PC-9 (cell line): ENCODE results near the gene SETD7. TPM values are rescaled to one million over a fixed set of nuclear protein-coding genes. Genes with fewer than 3 reads are reported as not detected.

Experiments used
- BruUV-seq: library from RNA; stranded (reverse); fragments of 400-500 nt; replicated peaks from 2 replicates; lab custom pipeline; 2021; lab: Mats Ljungman, UMichigan
- CTCF ChIA-PET: fragments of 300-600 bp; sonication (Branson Sonifier 250); formaldehyde crosslinking; loops from one replicate; lab custom pipeline; 2022; ENCODE audit warnings: antibody characterized with exemption; lab: Charles Lee
- POLR2A ChIA-PET: fragments of 300-600 bp; sonication (Branson Sonifier 250); formaldehyde crosslinking; loops from one replicate; lab custom pipeline; 2022; ENCODE audit warnings: antibody characterized with exemption; ENCODE audit not compliant: unreplicated experiment; lab: Charles Lee
- DNase-seq, 2 experiments: peaks; one replicate each; pipeline versions ENCODE4 v3.0.0 to v3.0.0-alpha.2; 2015 to 2022; ENCODE audit warnings: mixed read lengths in 1 of 2
- H2AFZ ChIP-seq: fragments of 200-600 bp; sonication (generic); 2 replicates; pipeline ENCODE4 v1.8.1; 2017; ENCODE audit warnings: antibody characterized with exemption
- H3F3A ChIP-seq: fragments of 200-600 bp; sonication (generic); 2 replicates; pipeline ENCODE4 v1.8.1; 2017; ENCODE audit warnings: antibody characterized with exemption, mild to moderate bottlenecking, low read depth; ENCODE audit not compliant: insufficient read depth
- H3K27ac ChIP-seq: fragments of 200-600 bp; sonication (generic); 2 replicates; pipeline ENCODE4 v1.6.1; 2016; ENCODE audit warnings: mixed run types
- H3K27me3 ChIP-seq: fragments of 200-600 bp; sonication (generic); 2 replicates; pipeline ENCODE4 v1.6.1; 2016; ENCODE audit warnings: low read depth, mixed run types; ENCODE audit not compliant: insufficient read depth
- H3K36me3 ChIP-seq: fragments of 200-600 bp; sonication (generic); 2 replicates; pipeline ENCODE4 v1.6.1; 2016; ENCODE audit warnings: low read depth, mixed run types
- H3K4me1 ChIP-seq: fragments of 200-600 bp; sonication (generic); replicated peaks from 2 replicates; pipeline ENCODE4 v1.6.1; 2016; ENCODE audit warnings: mixed run types; ENCODE audit not compliant: insufficient read depth
- H3K4me2 ChIP-seq: fragments of 200-600 bp; sonication (generic); 2 replicates; pipeline ENCODE4 v1.6.1; 2017; ENCODE audit warnings: mixed run types
- H3K4me3 ChIP-seq: fragments of 200-600 bp; sonication (generic); 2 replicates; pipeline ENCODE4 v1.6.1; 2016; ENCODE audit warnings: mixed run types
- H3K79me2 ChIP-seq: fragments of 200-600 bp; sonication (generic); 2 replicates; pipeline ENCODE4 v1.6.1; 2017; ENCODE audit warnings: low read depth, mixed run types
- H3K9me2 ChIP-seq: fragments of 200-600 bp; sonication (generic); 2 replicates; pipeline ENCODE4 v1.8.1; 2017; ENCODE audit warnings: mild to moderate bottlenecking; ENCODE audit not compliant: insufficient read depth
- H3K9me3 ChIP-seq: fragments of 200-600 bp; sonication (generic); 2 replicates; pipeline ENCODE4 v1.8.1; 2016; ENCODE audit warnings: low read depth; ENCODE audit not compliant: insufficient read depth
- H4K20me1 ChIP-seq: fragments of 200-600 bp; sonication (generic); 2 replicates; pipeline ENCODE4 v1.8.1; 2017; ENCODE audit not compliant: insufficient read depth
- EZH2 ChIP-seq: fragments of 200-600 bp; sonication (generic); IDR thresholded peaks from 2 replicates; pipeline ENCODE4 v1.8.0; 2017; ENCODE audit warnings: antibody characterized with exemption, low read depth
- intact Hi-C: fragments of 100-400 bp; cut with micrococcal nuclease; formaldehyde crosslinking; loops from one replicate; pipeline ENCODE4 v1.10.0; 2022; ENCODE audit not compliant: unreplicated experiment
- total RNA-seq: library from RNA; stranded (reverse); gene quantifications from 2 replicates; pipeline ENCODE4 v1.2.3, GENCODE V29; 2021
- TF ChIP-seq, protein P1 (sequence below): fragments of 200-600 bp; sonication (generic); conservative IDR thresholded peaks from 2 replicates; pipeline ENCODE4 v1.6.1; 2017; ENCODE audit warnings: mixed run types, antibody characterized with exemption, mild to moderate bottlenecking, moderate library complexity

The SETD7 gene
- total RNA-seq, 1 experiment from 2014 or later = 36.5 TPM

DNA sequence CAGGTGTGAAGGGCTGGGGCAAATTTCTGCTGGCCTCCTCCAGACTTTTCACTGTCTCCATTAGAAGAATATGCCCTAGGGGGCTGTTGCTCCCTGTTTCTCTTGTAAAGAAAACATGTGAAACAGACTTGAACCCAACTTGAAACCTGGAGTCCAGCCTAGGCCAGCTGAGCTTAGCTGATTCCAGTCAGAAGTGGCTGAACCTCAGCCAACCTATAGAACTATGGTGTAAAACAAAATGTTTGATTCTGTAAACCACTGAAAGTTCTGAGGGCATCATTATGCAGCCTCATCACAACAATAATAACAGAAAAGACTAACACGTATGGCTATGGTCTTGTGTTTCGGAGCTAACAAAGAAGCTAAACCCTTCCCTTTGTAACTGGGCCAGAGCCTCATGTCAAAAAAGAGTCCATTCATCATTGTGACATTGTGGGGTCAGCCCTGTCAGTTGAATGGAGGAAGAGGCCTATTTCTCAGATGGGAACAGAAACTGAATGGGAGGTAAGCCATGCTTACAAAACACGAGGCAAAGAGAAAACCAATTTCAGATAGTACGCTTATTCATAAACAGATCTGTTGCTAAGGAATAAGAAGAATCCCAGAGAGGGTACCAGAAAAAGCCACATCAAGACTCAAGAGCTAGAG, 34.1 kb downstream of the SETD7 start:
- Histone ChIP-seq H3K9me2 (no peaks in the 10 kb centered on the region), H2AFZ (no peak overlapping the region), H3K79me2 (no peaks in the 10 kb centered on the region), H4K20me1 (0 out of 2 replicates have a peak, but pooled peaks cover 2% of the 10 kb centered on the region), H3K36me3 (peaks cover 10% of the 10 kb centered on the region; the same call in 1 of the 2 replicates), H3K27me3 (no peaks in the 10 kb centered on the region), H3K27ac (no peak overlapping the region), H3F3A (no peaks in the 10 kb centered on the region), H3K4me1 (no peaks in the 10 kb centered on the region), H3K9me3 (no peaks in the 10 kb centered on the region), H3K4me3 (no peak overlapping the region), H3K4me2 (no peak overlapping the region)
- TF ChIP-seq EZH2 = no peak
- TF ChIP-seq, protein P1, sequence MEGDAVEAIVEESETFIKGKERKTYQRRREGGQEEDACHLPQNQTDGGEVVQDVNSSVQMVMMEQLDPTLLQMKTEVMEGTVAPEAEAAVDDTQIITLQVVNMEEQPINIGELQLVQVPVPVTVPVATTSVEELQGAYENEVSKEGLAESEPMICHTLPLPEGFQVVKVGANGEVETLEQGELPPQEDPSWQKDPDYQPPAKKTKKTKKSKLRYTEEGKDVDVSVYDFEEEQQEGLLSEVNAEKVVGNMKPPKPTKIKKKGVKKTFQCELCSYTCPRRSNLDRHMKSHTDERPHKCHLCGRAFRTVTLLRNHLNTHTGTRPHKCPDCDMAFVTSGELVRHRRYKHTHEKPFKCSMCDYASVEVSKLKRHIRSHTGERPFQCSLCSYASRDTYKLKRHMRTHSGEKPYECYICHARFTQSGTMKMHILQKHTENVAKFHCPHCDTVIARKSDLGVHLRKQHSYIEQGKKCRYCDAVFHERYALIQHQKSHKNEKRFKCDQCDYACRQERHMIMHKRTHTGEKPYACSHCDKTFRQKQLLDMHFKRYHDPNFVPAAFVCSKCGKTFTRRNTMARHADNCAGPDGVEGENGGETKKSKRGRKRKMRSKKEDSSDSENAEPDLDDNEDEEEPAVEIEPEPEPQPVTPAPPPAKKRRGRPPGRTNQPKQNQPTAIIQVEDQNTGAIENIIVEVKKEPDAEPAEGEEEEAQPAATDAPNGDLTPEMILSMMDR = no peak
- intact Hi-C loops = loop anchor here (10.0 kb wide), 1 partner anchor 117 kb away; no protein-coding TSS in a partner anchor
- POLR2A ChIA-PET = interaction anchor here (0.6 kb wide), 1 partner anchor 23 kb away, joined by 11 read pairs; no protein-coding TSS in a partner anchor
- no peak for DNase-seq
- CTCF ChIA-PET = no interaction called here
- no TSS peak for BruUV-seq

DNA sequence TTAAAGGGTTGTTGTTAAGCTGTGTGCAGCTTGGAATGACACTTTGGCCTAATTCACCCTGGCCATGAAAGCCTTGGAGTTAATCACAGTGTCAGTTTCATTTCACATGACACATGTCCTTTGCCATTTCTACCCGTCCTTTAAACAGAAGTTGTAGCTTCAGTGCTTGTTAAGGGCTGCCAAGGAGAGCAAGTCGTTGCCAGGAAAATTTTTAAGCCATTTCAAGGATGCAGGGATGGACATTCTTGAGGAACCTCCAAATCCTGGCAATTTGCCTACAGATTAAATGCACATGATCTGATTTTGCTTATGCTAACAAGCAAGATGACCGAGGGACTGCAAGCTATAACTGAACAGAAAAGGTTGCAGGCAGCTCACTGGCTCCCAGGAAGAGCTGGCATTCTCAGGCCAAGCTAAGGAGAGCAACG, 40.5 kb downstream of the SETD7 start:
- TF ChIP-seq, protein P1 = no peak
- no peak for TF ChIP-seq EZH2
- CTCF ChIA-PET = interaction anchor here (1.2 kb wide), 1 partner anchor 28 kb away, joined by 7 read pairs; no protein-coding TSS in a partner anchor
- POLR2A ChIA-PET = no interaction called here

GRCh38 chr4:139514382-139515059, 41.5 kb downstream of the SETD7 start:
- Histone ChIP-seq H3K4me2 (no peak overlapping the region), H3K27me3 (no peaks in the 10 kb centered on the region), H3F3A (no peaks in the 10 kb centered on the region), H4K20me1 (no peaks in the 10 kb centered on the region), H3K27ac (no peak overlapping the region), H3K79me2 (no peaks in the 10 kb centered on the region), H3K4me3 (no peak overlapping the region), H3K9me2 (no peaks in the 10 kb centered on the region), H3K4me1 (no peaks in the 10 kb centered on the region), H3K36me3 (peaks cover 4% of the 10 kb centered on the region; the same call in 1 of the 2 replicates), H3K9me3 (no peaks in the 10 kb centered on the region), H2AFZ (no peak overlapping the region)
- ChIA-PET POLR2A (interaction anchor here (0.5 to 0.7 kb wide), 2 partner anchors 63 to 226 kb away, joined by 6 to 27 read pairs; no protein-coding TSS in a partner anchor), CTCF (no interaction called here)
- intact Hi-C loops = no loop called here
- DNase-seq = no peak
- no TSS peak for BruUV-seq
- TF ChIP-seq, protein P1 = no peak
- no peak for TF ChIP-seq EZH2

More for the DNA sequence above, 40.5 kb downstream of the SETD7 start:
- no peak for DNase-seq
- no peaks in the 10 kb centered on the region for H3K9me2 ChIP-seq
- H3K4me1 ChIP-seq = no peaks in the 10 kb centered on the region
- peaks cover 5% of the 10 kb centered on the region; the same call in 1 of the 2 replicates for H3K36me3 ChIP-seq
- no peaks in the 10 kb centered on the region for H3F3A ChIP-seq
- no peaks in the 10 kb centered on the region for H4K20me1 ChIP-seq
- intact Hi-C loops = no loop called here
- H2AFZ ChIP-seq = no peak overlapping the region
- no peak overlapping the region for H3K4me2 ChIP-seq
- no peak overlapping the region for H3K4me3 ChIP-seq
- no peaks in the 10 kb centered on the region for H3K9me3 ChIP-seq
- H3K27me3 ChIP-seq = no peaks in the 10 kb centered on the region
- H3K79me2 ChIP-seq = no peaks in the 10 kb centered on the region
- no peak overlapping the region for H3K27ac ChIP-seq
- BruUV-seq = no TSS peak
